ENCODE measurements around the gene ZNF165.
"Not testable (repeated sequence)": the region's sequence is repeated elsewhere in the genome, so short reads cannot be mapped to it uniquely, and the experiment has no call there.

ZNF165 gene

DNA sequence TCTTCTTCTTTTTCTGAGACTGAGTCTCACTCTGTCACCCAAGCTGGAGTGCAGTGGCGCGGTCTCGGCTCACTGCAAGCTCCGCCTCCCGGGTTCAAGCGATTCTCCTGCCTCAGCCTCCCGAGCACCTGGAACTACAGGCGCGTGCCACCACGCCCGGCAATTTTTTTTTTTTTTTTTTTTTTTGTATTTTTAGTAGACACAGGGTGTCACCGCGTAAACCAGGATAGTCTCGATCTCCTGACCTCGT lies at the start of gene ZNF165:
TSS of gene ZNF165 (plus strand) at position 188 of the 250 bp plus-strand sequence. CDS start 4,913 bp downstream, outside the sequence.
- Histone ChIP-seq H3K27ac (peak within 1 kb of the TSS in 20 of 21 experiments; percentile 65 to 97 (median 87)), H3K4me3 (peak within 1 kb of the TSS; percentile 59 to 81 (median 69))

DNA sequence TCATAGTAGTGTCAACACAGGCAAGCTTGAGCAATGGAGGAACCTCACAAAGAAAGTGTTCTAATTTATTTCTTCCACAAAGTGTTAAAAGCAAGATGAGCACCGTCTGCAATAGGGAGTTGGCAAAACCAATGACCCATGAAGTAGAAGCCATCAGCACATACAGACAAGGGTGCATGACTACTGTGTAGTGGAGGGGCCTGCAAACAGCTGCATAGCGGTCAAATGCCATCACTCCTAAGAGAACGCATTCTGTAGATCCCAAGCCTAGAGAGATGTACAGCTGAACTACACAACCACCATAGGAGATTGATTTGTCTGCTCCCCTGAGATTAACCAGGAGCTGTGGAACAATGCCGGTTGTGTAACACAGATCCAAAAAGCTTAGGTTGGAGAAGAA lies 26.8 kb upstream of the ZNF165 start:
- Histone ChIP-seq H3K4me3 (no peak overlapping the region), H3K27ac (no peak overlapping the region)

DNA sequence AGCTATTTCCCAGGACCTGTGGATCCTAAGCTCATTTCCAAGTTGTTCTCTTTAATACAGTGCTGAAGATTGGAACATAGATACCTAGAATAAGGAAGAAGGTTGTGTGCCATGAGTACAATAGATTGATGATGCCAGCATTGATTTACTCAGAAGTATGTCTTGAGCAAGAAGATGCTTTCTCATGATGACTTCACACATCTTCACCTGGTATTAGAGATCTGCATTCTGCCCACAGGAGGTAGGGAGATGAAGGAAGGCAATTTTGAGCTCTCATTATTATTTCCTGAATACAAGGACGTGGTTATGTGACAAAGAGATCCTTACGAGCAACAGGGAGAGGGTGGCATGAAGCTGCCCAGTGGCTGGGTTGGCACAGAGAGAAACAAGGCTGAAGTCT lies 20.0 kb upstream of the ZNF165 start:
- Histone ChIP-seq H3K27ac (no peak overlapping the region), H3K4me3 (no peak overlapping the region)

DNA sequence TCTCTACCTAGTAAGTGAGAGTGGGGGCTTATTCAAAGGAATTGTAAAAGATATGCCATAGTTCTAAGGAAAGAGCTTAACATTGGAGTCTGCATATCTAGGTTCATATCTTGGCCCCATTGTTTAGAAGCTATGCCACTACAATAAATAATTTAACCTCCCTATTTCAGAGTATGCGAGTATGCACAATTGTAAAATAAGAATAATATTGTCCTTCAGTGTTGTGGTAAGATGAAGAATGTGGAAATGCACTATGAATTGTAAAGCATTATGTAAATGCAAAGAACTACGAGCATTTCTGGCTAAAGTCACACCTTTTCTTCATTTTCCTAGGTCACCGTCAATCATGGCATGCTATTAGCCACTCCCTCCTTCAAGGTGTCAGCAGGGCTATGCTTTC lies 16.1 kb upstream of the ZNF165 start:
- Histone ChIP-seq H3K4me3 (no peak overlapping the region), H3K27ac (no peak overlapping the region)

DNA sequence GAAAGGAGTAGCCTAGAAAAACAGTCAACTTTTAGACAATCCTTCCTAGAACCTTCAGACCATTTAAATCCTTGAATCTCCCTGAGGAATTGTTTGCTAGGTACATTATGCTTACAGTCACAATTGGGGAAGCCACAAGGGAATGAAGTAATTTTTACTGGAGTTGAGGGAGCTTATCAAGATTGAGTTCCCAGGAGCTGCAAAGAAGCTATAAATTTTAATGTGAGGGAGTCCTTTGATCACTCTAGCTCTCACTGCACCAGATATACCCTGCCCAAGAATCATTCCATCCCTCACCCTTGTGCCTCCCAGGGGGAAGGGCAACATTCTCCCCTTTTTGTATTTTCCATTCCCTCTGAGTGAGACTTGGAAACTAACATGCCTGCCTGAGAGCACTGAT lies 12.3 kb upstream of the ZNF165 start:
- Histone ChIP-seq H3K27ac (no peak overlapping the region), H3K4me3 (no peak overlapping the region)

DNA sequence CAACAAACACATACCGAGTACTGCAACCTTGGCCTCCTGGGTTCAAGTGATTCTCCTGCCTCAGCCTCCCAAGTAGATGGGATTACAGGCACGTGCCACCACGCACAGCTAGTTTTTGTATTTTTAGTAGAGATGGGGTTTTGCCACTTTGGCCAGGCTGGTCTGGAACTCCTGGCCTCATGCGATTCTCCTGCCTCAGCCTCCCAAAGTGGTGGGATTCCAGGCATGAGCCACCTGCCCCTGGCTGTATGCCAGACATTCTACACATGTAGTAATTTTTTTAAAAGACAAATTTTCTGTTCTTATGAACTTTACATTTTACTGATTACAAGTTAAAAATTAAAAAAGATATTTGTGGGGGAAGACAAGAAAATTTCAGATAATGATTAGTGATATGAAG lies 9.4 kb upstream of the ZNF165 start:
- not testable (repeated sequence) for H3K27ac ChIP-seq, H3K4me3 ChIP-seq

DNA sequence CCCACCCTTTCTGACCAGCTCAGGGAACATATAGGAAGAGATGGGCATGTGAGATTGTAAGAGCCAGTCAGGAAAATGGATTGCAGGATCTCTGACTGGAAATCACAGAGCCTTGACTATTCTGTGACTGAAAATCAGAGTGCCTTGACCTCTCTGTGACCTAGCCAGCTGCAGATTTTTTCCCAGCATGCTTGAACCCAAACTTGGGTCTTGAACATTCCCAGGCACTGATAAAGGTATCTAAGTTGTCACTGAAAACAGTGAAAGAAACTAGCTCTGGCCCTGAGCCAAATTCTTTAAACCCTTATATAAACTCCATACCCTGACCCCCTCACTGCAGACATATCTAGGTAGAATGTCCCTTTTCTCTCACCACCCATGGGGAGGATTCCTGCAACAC lies 2.3 kb upstream of the ZNF165 start:
- H3K27ac ChIP-seq = no peak overlapping the region
- H3K4me3 ChIP-seq = no peak overlapping the region

DNA sequence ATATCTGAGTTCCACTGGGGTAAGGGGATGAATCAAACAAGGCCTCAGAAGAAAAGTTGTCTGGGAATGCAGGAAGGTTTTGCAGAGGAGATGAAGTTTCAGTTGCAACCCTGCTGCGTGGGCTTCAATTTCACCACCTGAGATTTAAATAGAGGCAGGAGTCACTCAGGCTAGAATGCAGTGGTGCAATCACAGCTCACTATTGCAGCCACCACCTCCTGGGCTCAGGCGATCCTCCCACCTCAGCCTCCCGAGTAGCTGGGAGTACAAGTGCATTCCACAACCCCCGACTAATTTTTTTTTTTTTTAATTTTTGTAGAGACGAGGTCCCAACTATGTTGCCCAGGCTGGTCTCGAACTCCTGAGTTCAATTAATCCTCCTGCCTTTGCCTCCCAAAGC lies 1.5 kb upstream of the ZNF165 start:
- Histone ChIP-seq H3K27ac (no peak overlapping the region), H3K4me3 (no peak overlapping the region)

DNA sequence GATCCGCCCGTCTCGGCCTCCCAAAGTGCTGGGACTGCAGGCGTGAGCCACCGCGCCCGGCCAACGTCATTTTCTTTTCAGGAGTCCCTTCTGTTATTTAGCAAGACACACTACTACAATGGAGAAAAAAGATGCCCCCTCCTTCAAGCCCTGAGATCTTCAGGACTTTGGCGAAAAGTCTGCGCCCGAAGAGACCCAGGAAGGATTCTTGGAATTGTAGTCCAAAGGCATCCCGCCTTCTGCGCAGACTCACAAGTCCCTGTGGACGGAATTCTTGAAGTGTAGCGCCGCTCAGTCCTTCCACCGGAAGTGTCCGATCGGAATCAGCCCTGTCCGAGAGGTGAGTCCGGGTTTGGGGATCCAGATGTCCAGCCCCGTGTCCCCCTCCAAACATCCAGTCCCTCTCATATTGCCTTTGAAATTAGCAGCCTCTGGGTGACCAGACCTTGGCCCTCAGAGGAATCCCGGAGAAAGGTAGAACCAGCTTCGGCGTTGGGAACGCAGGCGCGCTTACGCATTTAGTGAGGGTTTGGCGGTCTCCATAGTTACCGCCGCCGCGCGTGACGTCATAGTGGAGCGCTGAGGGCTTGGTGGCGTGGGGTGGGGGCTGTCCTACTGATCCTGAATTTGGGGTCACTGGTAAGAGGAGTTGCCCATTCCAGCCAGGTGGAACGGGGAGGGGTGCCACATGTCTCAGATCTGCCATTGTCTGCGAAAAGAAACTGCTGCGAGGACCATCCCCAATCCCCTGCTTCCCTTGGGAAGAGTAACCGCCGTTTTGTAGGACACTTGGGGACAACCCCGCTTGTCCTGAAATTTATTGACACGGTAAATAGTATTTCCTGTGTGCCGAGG lies 490 bp downstream of the ZNF165 start:
- Histone ChIP-seq H3K27ac (peak overlapping the region in 20 of 21 experiments; percentile 65 to 97 (median 87)), H3K4me3 (peak overlapping the region; percentile 59 to 81 (median 69))

DNA sequence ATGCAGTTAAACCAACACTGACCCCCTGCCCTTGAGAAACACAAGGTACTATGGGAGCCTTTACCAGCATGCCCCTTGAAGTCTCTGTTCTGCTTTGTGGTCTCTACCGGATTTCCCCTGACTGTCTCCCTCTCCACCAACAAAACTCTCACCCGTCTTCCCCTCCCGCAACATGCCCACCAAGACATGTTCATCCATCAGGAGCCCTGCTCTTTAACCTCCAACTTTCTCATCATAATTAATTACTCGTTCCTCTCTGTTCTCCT lies 1.1 kb downstream of the ZNF165 start:
- Histone ChIP-seq H3K4me3 (peak overlapping the region; percentile 59 to 81 (median 69)), H3K27ac (peak overlapping the region in 19 of 21 experiments; percentile 65 to 97 (median 88))

DNA sequence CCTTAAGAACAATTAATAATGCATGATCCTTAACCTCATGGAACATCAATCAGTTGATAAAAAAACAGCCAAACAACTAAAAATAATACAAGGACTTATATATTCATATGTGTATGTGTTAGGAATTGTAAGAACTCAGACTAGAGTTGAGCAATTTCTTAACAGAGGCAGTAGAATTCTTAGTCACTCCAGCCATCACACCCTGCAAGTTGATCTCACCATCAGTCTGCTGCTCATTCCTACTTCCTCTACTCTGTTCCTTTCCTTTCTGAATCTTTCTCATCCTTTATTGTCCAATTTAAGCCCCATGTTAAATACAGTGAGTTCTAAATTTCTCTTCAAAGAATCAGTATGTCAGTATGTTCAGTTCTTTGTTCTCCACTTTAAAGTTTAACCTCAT lies 2.6 kb downstream of the ZNF165 start:
- Histone ChIP-seq H3K4me3 (no peak overlapping the region), H3K27ac (no peak overlapping the region)

DNA sequence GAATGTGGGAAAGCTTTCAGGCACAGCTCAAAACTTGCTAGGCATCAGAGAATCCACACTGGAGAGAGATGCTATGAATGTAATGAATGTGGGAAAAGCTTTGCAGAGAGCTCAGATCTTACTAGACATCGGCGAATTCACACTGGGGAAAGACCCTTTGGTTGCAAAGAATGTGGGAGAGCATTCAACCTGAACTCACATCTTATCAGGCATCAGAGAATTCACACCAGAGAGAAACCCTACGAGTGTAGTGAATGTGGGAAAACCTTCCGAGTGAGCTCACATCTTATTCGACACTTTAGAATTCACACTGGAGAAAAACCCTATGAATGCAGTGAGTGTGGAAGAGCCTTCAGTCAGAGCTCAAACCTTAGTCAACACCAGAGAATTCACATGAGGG lies 8.7 kb downstream of the ZNF165 start:
- Histone ChIP-seq H3K27ac (no peak overlapping the region), H3K4me3 (no peak overlapping the region)

DNA sequence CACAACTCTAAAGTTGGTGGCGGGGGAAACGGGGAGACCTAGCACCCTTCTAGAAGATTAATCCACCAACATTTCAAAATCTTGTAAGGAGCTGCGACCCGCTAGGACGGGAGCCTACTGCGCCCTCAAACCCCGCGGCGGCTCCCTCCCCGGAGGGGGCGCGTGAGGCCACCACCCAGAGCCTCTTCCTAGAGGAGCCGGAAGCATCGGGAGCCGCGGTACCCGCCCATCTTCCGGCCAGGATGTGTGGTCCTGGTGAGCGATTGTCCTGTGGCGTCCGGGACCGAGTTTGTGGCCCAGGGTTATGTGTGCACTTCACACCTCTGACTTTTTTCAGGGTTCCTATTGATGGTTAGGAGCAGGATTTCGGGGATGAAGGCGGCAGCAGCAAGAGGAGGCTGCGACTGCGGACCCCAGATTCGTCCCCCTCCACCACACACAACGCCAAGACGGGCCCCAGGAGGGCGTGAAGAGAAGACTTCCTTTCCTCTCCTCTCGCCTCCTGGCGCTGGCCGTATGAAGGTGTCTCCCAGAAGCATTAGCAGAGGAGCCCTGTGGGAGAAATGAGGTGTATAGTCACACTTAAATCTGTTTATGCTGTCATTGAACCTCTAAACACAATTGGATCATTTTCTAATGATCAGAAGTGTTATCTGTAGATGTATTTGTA lies 10.7 kb downstream of the ZNF165 start:
- no peak overlapping the region for H3K27ac ChIP-seq
- peak overlapping the region in 3 of 7 experiments; percentile 2 to 22 (median 6) for H3K4me3 ChIP-seq

DNA sequence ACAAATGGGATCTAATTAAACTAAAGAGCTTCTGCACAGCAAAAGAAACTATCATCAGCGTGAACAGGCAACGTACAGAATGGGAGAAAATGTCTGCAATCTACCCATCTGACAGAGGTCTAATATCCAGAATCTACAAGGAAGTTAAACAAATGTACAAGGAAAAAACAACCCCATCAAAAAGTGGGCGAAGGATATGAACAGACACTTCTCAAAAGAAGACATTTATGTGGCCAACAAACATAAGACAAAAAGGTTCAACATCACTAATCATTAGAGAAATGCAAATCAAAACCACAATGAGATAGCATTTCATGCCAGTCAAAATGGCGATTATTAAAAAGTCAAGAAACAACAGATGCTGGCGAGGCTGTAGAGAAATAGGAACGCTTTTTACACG lies 21.9 kb downstream of the ZNF165 start:
- not testable (repeated sequence) for H3K4me3 ChIP-seq

DNA sequence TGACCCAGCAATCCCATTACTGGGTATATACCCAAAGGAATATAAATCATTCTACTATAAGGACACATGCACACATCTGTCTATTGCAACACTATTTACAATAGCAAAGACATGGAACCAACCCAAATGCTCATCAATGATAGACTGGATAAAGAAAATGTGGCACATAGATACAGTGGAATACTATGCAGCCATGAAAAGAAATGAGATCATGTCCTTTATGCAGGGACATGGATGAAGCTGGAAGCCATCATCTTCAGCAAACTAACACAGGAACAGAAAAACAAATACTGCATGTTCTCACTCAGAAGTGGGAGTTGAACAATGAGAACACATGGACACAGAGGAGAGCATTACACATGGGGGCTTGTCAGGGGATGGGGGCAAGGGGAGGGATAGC lies 22.3 kb downstream of the ZNF165 start:
- H3K4me3 ChIP-seq, H3K27ac ChIP-seq: not testable (repeated sequence)

More for the DNA sequence above, 21.9 kb downstream of the ZNF165 start:
- not testable (repeated sequence) for H3K27ac ChIP-seq

DNA sequence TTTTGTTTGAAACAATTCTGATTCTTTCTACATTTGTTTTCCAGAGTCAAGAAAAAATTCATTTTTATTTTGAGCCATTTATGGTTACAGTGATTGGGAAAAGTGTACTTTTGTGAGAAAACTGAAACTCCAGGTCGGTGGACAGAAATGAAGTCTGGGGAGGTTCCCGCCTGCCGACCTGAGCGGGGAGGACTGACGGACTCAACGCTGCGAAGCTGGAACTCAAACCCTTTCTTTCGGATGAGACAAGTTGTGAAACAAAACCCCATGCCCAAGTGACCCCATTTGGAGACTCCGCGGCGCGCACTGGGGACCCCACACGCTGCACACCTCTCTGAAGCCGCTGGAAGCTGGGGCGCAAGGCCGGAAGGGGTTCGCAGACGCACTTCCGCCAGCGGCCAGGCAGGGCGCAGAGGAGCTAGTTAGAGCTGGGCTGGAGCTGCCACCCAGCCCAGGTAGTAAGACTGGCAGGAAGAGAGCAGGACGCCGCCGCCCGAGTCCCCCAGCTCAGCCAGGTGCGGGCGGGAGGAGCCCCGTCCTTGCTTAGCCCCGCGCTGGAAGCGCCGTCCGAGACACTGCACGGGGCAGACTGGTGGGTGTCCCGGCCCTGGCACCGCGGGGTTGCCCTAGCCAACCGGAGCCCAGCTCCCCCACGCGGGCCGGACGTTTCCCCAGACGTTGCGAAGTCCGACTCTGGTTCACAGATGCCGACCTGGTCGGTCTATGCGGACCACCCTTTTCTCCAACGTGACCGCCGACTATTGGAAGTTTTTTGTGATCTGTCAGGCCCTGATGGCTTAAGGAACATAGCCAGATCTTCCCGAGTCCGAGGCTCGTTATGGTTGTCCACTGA lies 24.2 kb downstream of the ZNF165 start:
- Histone ChIP-seq H3K4me3 (peak overlapping the region; percentile 45 to 68 (median 60)), H3K27ac (peak overlapping the region; percentile 52 to 93 (median 85))

DNA sequence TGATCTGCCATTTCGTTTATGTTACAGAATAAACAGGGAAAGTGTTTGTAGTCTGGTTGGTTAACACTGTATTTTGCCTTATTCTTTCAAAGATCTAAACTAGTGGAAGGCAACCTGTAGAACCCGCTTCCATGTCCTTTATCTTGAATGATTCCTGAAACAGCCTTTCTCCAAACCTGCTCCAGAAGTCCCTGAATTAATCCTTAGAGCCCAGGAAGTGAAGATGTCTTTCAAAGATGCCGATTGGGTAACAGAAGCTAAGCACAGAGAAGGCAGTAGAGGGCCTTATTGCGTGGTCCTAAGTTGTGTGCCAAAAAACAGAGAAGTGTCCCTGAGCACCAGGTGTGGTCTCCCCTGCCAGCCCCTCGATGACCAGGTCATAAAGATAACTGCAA lies 24.9 kb downstream of the ZNF165 start:
- Histone ChIP-seq H3K27ac (peak overlapping the region in 19 of 21 experiments; percentile 69 to 93 (median 85)), H3K4me3 (peak overlapping the region; percentile 45 to 68 (median 60))

DNA sequence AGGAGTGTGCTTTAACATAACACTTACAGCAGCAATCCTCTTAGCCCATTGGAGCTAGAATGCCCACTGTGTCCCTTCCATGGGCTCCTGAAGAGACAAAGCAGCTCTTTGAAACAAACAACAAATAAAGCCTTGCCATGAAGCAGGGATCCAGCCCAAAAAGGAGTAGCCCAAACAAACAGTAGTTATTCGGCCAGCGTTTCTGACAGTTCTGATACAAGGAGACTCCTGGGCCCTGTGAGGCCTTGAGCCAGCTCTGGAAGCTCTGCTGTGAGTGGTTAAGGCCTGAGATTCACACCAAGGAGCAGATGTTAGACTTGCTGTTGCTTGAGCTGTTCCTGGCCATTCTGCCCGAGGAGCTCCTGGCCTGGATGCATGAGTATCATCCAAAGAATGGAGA lies 27.1 kb downstream of the ZNF165 start:
- no peak overlapping the region for H3K27ac ChIP-seq

DNA sequence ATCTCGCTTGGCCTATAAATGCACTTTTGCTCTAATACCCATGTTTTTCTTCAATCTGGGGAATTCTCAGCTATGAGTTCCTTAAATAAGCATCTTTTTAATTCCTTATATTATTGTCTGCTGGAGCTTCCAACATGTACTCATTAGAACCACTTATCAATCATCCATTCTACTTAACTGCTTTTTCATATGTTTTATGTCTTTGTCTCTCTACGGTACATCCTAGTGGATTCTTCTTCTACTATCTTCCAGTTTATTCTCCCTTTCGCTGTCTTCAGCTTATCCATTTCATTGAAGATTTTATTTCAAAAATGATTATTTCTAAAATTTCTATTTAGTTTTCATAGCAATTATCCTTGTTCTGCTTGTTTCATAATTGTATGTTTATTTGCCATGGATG lies 31.6 kb downstream of the ZNF165 start:
- H3K4me3 ChIP-seq = no peak overlapping the region
- H3K27ac ChIP-seq = no peak overlapping the region

More for the DNA sequence above, 27.1 kb downstream of the ZNF165 start:
- no peak overlapping the region for H3K4me3 ChIP-seq

DNA sequence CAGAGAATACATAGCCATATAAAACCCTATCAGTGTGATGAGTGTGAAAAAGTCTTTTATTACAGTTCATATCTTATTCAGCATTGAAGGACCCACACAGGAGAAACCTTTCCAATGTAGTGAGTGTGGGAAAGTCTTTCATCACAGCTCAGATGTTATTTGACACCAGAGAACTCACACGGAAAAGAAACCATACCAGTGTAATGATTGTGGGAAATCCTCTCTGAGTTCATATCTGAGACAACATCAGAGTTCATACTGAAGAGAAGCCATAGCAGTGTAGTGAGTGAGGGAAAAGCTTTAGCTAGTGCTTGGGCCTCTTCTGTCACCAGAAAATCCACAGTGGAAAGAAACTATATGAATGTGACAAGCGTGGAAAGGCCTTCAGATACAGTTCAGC lies 35.4 kb downstream of the ZNF165 start:
- Histone ChIP-seq H3K27ac (no peak overlapping the region), H3K4me3 (no peak overlapping the region)
